CD4-positive, alpha-beta T cell treated with Interleukin-21 for 1 hour (primary cell): ENCODE results near the gene TMEM59L.

Source experiments
- DNase-seq: peaks from one replicate; pipeline ENCODE4 v3.0.0-alpha.2; 2020

TMEM59L gene

GRCh38 chr19:18660051-18660910 lies 47.6 kb downstream of the TMEM59L start:
- no peak for DNase-seq

- no peak for DNase-seq
Measured at GRCh38 chr19:18660939-18661670, 48.4 kb downstream of the TMEM59L start.

- no peak for DNase-seq
Measured at GRCh38 chr19:18662972-18663732, 50.5 kb downstream of the TMEM59L start.

GRCh38 chr19:18663940-18664530 lies 51.4 kb downstream of the TMEM59L start:
- no peak for DNase-seq

- no peak for DNase-seq
Measured at GRCh38 chr19:18665771-18666202, 53.1 kb downstream of the TMEM59L start.

- no peak for DNase-seq
Measured at GRCh38 chr19:18666317-18666716, 53.6 kb downstream of the TMEM59L start.

GRCh38 chr19:18666784-18667183 lies 54.1 kb downstream of the TMEM59L start:
- no peak for DNase-seq

GRCh38 chr19:18667531-18668251 lies 55.0 kb downstream of the TMEM59L start:
- DNase-seq, result no peak

- DNase-seq, result no peak
Measured at GRCh38 chr19:18668252-18668631, 55.6 kb downstream of the TMEM59L start.

- DNase-seq, result no peak
Measured at GRCh38 chr19:18668744-18669523, 56.3 kb downstream of the TMEM59L start.

GRCh38 chr19:18669524-18669817 lies 56.8 kb downstream of the TMEM59L start:
- DNase-seq, result no peak

- no peak for DNase-seq
Measured at GRCh38 chr19:18669883-18670282, 57.2 kb downstream of the TMEM59L start.

- no peak for DNase-seq
Measured at GRCh38 chr19:18670312-18670711, 57.6 kb downstream of the TMEM59L start.
